Natural killer cell (primary cell): ENCODE data around the gene DSTYK. TPM values are rescaled to one million over a fixed set of nuclear protein-coding genes. Genes with fewer than 3 reads are reported as not detected.

Source experiments
- ATAC-seq, 3 donors: fragments of 150-1000 bp in 2 of 3; fragments of 200-7000 bp in 1 of 3; cut with Tn5 transposase; 1 replicate in 1 of 3; 2 replicates in 2 of 3; pipeline ENCODE4 v1.10.0; 2021; ENCODE audit warnings: mild to moderate bottlenecking in 2 of 3, moderate library complexity in 2 of 3
- DNase-seq, 2 donors: peaks; one replicate each; pipeline versions ENCODE4 v3.0.0 to v3.0.0-alpha.2; 2013 to 2021; ENCODE audit warnings: mixed read lengths in 1 of 2
- H3K27ac ChIP-seq: one replicate; pipeline ENCODE4 v1.5.1; 2013; ENCODE audit warnings: mild to moderate bottlenecking, low read length
- H3K27me3 ChIP-seq: one replicate; pipeline ENCODE4 v1.6.1; 2013; ENCODE audit warnings: low read length; ENCODE audit not compliant: control insufficient read depth, insufficient read depth
- H3K36me3 ChIP-seq: one replicate; pipeline ENCODE4 v1.6.1; 2013; ENCODE audit warnings: low read length; ENCODE audit not compliant: control insufficient read depth, insufficient read depth
- H3K4me1 ChIP-seq: one replicate; pipeline ENCODE4 v1.6.1; 2013; ENCODE audit warnings: low read length; ENCODE audit not compliant: control insufficient read depth, insufficient read depth
- H3K4me3 ChIP-seq: one replicate; pipeline ENCODE4 v1.5.1; 2013; ENCODE audit warnings: low read length
- H3K9me3 ChIP-seq: one replicate; pipeline ENCODE4 v1.6.1; 2013; ENCODE audit warnings: low read length; ENCODE audit not compliant: control insufficient read depth, insufficient read depth
- H3K27ac Mint-ChIP-seq, 2 donors: one replicate each; pipeline ENCODE4 v1.8.0; 2022; ENCODE audit warnings: mild to moderate bottlenecking in 2 of 2, mixed read lengths in 2 of 2, moderate library complexity in 1 of 2
- H3K27me3 Mint-ChIP-seq, 2 donors: one replicate each; pipeline ENCODE4 v1.8.0; 2022; ENCODE audit warnings: low read depth in 2 of 2, mixed read lengths in 2 of 2
- H3K36me3 Mint-ChIP-seq: one replicate; pipeline ENCODE4 v1.8.0; 2022; ENCODE audit warnings: mixed read lengths
- H3K4me1 Mint-ChIP-seq, 2 donors: one replicate each; pipeline ENCODE4 v1.8.0; 2022; ENCODE audit warnings: mixed read lengths in 2 of 2
- H3K4me3 Mint-ChIP-seq: one replicate; pipeline ENCODE4 v1.8.0; 2022; ENCODE audit warnings: mild to moderate bottlenecking, moderate library complexity, mixed read lengths
- H3K9me3 Mint-ChIP-seq, 2 donors: one replicate each; pipeline ENCODE4 v1.8.0; 2022; ENCODE audit warnings: mixed read lengths in 2 of 2
- whole genome bisulfite sequencing: methylation state at CpG from one replicate; pipeline ENCODE4 v1.1.7; 2013; ENCODE audit warnings: missing lambda C conversion rate; ENCODE audit not compliant: insufficient coverage; 5-methylcytosine and 5-hydroxymethylcytosine counted together
- intact Hi-C: fragments of 100-400 bp; cut with micrococcal nuclease; formaldehyde crosslinking; loops from one replicate; pipeline ENCODE4 v1.14.2; 2022
- total RNA-seq, 4 donors: library from RNA; stranded (reverse); fragments of 120-200 nt in 1 of 4; gene quantifications; one replicate each; pipeline versions ENCODE4 v1.2.3 to v1.2.4, GENCODE V29; 2013 to 2022
- TF ChIP-seq, protein P1 (sequence below): fragments of 200-600 bp; IDR thresholded peaks from one replicate; pipeline ENCODE4 v1.8.0; 2022; ENCODE audit warnings: antibody characterized with exemption

The DSTYK gene
- total RNA-seq, 3 donors from 2014 or later (not counting 1 experiment from before 2014, with no cell fraction given), result 9.9 to 17.5 (median 14.9) TPM

DNA sequence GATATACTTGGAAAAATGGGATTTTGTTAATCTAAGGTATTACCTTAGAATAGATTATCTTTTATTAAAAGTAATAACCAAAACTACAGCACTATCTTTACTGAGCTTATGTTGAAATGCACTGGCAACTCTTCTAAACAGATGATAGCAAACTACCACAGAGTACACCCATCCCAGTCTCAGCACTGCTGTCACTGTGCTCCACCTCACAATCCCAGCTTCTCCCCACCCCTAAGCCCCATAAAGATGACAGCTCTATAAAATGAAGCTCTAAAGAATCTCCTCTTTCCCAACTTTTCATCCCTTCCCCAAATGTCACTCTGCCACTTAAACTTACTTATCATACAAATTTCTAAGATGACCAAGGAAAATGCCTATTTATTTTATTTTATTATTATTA is 6.4 kb downstream of the DSTYK start:
- no peak for DNase-seq
- Histone ChIP-seq H3K4me1 (peaks cover 7% of the 10 kb centered on the region), H3K36me3 (no peaks in the 10 kb centered on the region), H3K9me3 (no peaks in the 10 kb centered on the region), H3K27ac (no peak overlapping the region), H3K27me3 (no peaks in the 10 kb centered on the region), H3K4me3 (no peak overlapping the region)
- intact Hi-C loops, result no loop called here
- H3K27me3 Mint-ChIP-seq, result no peaks in the 10 kb centered on the region
- no peaks in the 10 kb centered on the region for H3K36me3 Mint-ChIP-seq
- TF ChIP-seq, protein P1, sequence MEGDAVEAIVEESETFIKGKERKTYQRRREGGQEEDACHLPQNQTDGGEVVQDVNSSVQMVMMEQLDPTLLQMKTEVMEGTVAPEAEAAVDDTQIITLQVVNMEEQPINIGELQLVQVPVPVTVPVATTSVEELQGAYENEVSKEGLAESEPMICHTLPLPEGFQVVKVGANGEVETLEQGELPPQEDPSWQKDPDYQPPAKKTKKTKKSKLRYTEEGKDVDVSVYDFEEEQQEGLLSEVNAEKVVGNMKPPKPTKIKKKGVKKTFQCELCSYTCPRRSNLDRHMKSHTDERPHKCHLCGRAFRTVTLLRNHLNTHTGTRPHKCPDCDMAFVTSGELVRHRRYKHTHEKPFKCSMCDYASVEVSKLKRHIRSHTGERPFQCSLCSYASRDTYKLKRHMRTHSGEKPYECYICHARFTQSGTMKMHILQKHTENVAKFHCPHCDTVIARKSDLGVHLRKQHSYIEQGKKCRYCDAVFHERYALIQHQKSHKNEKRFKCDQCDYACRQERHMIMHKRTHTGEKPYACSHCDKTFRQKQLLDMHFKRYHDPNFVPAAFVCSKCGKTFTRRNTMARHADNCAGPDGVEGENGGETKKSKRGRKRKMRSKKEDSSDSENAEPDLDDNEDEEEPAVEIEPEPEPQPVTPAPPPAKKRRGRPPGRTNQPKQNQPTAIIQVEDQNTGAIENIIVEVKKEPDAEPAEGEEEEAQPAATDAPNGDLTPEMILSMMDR, result no peak
- no peaks in the 10 kb centered on the region for H3K9me3 Mint-ChIP-seq
- peaks cover 14 to 34% of the 10 kb centered on the region in 2 donors for H3K4me1 Mint-ChIP-seq
- no peak overlapping the region for H3K4me3 Mint-ChIP-seq
- no peak overlapping the region for H3K27ac Mint-ChIP-seq
- no peak for ATAC-seq

DNA sequence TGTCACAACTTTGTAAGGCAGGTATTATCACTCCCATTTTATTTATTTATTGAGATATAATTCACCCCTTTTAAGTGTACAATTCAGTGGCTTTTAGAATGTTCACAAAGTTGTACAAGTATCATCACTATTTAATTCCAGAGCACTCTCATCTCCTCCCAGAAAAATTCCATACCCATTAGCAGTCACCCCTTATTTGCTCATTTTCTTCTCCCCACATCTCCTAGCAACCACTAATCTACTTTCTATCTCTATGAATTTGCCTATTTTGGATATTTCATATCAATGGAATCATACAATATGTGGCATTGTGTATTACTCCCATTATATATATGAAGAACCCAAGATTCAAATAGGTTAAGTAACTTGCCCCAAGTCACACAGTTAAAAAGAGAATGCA is 7.0 kb downstream of the DSTYK start:
- Mint-ChIP-seq H3K4me1 (peaks cover 16 to 37% of the 10 kb centered on the region in 2 donors), H3K27ac (no peak overlapping the region), H3K36me3 (no peaks in the 10 kb centered on the region), H3K9me3 (no peaks in the 10 kb centered on the region), H3K4me3 (no peak overlapping the region), H3K27me3 (no peaks in the 10 kb centered on the region)
- intact Hi-C loops, result no loop called here
- Histone ChIP-seq H3K4me3 (no peak overlapping the region), H3K4me1 (peaks cover 7% of the 10 kb centered on the region), H3K36me3 (no peaks in the 10 kb centered on the region), H3K27ac (no peak overlapping the region), H3K9me3 (no peaks in the 10 kb centered on the region), H3K27me3 (no peaks in the 10 kb centered on the region)
- DNase-seq, result no peak
- no peak for ATAC-seq
- TF ChIP-seq, protein P1, result no peak

DNA sequence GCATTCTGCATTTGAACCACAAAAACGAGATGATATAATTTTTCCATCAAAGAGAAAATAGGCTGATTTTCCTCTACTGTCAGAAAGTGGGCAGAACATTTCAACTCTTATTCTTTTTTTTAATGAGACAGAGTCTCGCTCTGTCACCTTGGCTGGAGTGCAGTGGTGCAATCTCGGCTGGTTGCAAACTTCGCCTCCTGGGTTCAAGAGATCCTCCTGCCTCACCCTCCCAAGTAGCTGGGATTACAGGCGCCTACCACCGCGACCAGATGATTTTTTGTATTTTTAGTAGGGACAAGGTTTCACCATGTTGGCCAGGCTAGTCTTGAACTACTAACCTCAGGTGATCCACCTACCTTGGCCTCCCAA is 11.6 kb downstream of the DSTYK start:
- intact Hi-C loops, result no loop called here
- ATAC-seq (no peak), DNase-seq (no peak)
- Histone ChIP-seq H3K4me3 (no peak overlapping the region), H3K9me3 (no peaks in the 10 kb centered on the region), H3K27ac (no peak overlapping the region), H3K4me1 (peaks cover 7% of the 10 kb centered on the region), H3K27me3 (no peaks in the 10 kb centered on the region), H3K36me3 (no peaks in the 10 kb centered on the region)
- Mint-ChIP-seq H3K36me3 (no peaks in the 10 kb centered on the region), H3K27me3 (no peaks in the 10 kb centered on the region), H3K9me3 (no peaks in the 10 kb centered on the region), H3K4me3 (no peak overlapping the region), H3K27ac (peak overlapping the region in 1 of 2 donors; percentile 57), H3K4me1 (peaks cover 40 to 52% of the 10 kb centered on the region in 2 donors)
- 71% methylated on average over 4 of the region's 7 CpGs for WGBS
- TF ChIP-seq, protein P1, result no peak

DNA sequence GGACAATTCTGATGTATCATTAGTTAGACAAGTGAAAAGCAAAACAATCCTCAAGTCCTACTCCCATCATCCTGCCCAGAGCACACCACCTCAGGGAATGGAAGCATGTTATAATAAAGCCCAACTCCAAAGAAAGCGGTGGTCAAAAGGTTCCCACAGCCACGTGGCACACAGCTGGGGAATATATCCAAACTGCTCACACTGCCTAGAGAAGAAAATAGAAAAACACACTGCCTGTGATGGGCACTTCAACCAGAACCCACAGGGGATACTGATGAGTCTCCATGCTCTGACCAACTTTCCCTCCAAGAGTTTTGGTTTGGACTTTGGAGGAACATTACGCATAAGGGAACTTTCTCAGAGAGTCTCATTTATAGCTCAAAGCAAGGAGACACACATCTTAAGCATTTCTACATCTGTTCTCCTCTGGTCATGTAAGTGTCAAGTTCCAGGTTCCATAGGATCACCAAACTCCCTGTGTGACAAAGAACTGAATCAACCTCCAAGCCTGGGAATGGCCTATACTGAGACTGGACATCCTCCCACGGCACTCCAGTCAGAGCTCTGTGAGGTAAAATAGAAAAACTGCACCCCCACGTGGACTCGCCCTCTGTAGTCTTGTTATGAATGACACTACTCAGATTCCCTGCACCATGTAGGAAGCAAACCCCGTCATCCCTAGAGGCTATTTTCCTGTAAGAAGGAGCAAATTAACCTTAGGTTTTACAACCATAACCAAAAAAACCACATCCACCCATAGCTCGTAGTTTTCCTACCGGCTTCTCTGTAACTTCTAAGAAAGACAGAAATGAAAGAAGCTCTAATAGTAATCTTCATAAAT is 12.2 kb downstream of the DSTYK start:
- Mint-ChIP-seq H3K9me3 (no peaks in the 10 kb centered on the region), H3K27ac (peak overlapping the region in 1 of 2 donors; percentile 57), H3K36me3 (no peaks in the 10 kb centered on the region), H3K4me1 (peaks cover 34 to 47% of the 10 kb centered on the region in 2 donors), H3K4me3 (no peak overlapping the region), H3K27me3 (no peaks in the 10 kb centered on the region)
- Histone ChIP-seq H3K27me3 (no peaks in the 10 kb centered on the region), H3K36me3 (no peaks in the 10 kb centered on the region), H3K4me1 (peaks cover 7% of the 10 kb centered on the region), H3K4me3 (no peak overlapping the region), H3K27ac (no peak overlapping the region), H3K9me3 (no peaks in the 10 kb centered on the region)
- WGBS, result 65% methylated on average over 9 of the region's 9 CpGs
- no peak for ATAC-seq
- intact Hi-C loops, result no loop called here
- DNase-seq, result peak in 1 of 2 donors; percentile 12
- TF ChIP-seq, protein P1, result no peak
